BJ (cell line): ENCODE measurements around the gene DNAJC18. TPM values are rescaled to one million over a fixed set of nuclear protein-coding genes. Genes with fewer than 3 reads are reported as not detected.

Experiments used
- CTCF ChIA-PET: fragments of 350-600 bp; formaldehyde crosslinking; extraction: SDS; loops from one replicate; lab custom pipeline; 2021; ENCODE audit warnings: antibody characterized with exemption, inconsistent platforms; lab: Yijun Ruan, JAX
- POLR2A ChIA-PET: fragments of 300-600 bp; sonication (Branson Sonifier 250); formaldehyde crosslinking; extraction: SDS; loops from one replicate; lab custom pipeline; 2021; ENCODE audit warnings: antibody characterized with exemption; lab: Charles Lee
- DNase-seq: peaks from one replicate; pipeline ENCODE4 v3.0.0-alpha.2; 2011; ENCODE audit warnings: low read depth
- H3K27me3 ChIP-seq: 2 replicates; pipeline ENCODE4 v1.6.0; 2011; ENCODE audit warnings: low read length; ENCODE audit not compliant: control insufficient read depth, insufficient read depth
- H3K36me3 ChIP-seq: 2 replicates; pipeline ENCODE4 v1.5.1; 2011; ENCODE audit warnings: low read length; ENCODE audit not compliant: control insufficient read depth, insufficient read depth
- H3K4me3 ChIP-seq: 2 replicates; pipeline ENCODE4 v1.5.1; 2011; ENCODE audit warnings: low read depth, mild to moderate bottlenecking, control low read depth, low read length
- polyA plus RNA-seq: library from polyadenylated mRNA; depleted of rRNA; stranded (reverse); fragments of >200 nt; gene quantifications from 2 replicates; pipeline ENCODE4 v1.2.3, GENCODE V29; 2011
- TF ChIP-seq, protein P1 (sequence below): IDR thresholded peaks from 2 replicates; pipeline ENCODE4 v1.5.1; 2011; ENCODE audit warnings: low read depth, mild to moderate bottlenecking, control low read depth, inconsistent platforms, low read length, moderate library complexity; ENCODE audit not compliant: insufficient read depth

The DNAJC18 gene
- polyA plus RNA-seq, 1 experiment, result 5.2 TPM

DNA sequence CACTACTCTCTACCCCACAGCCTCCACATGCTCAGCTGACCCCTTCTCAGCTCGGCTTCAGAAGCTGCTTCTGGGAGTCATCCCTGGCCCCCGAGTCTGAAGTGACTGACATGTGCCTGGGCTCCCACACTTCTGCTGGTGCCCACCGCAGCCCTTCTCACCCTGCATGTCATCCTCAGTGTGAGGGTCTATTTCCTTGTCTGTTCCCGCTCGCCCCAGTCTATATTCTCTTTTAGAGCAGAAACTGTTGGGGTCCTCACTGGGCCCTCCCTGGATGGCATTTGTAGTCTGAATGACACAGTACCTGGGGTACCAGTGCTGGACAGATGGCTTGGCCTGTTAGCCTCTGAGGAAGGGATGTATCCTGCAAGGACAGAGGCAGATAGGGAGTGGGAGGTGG is 17.9 kb upstream of the DNAJC18 start:
- CTCF ChIA-PET, result interaction anchor here (1.7 to 3.2 kb wide), 2 partner anchors 14 to 22 kb away, joined by 3 to 9 read pairs; no protein-coding TSS in a partner anchor
- Histone ChIP-seq H3K4me3 (no peak overlapping the region), H3K36me3 (no peaks in the 10 kb centered on the region), H3K27me3 (no peaks in the 10 kb centered on the region)
- no peak for DNase-seq
- TF ChIP-seq, protein P1, sequence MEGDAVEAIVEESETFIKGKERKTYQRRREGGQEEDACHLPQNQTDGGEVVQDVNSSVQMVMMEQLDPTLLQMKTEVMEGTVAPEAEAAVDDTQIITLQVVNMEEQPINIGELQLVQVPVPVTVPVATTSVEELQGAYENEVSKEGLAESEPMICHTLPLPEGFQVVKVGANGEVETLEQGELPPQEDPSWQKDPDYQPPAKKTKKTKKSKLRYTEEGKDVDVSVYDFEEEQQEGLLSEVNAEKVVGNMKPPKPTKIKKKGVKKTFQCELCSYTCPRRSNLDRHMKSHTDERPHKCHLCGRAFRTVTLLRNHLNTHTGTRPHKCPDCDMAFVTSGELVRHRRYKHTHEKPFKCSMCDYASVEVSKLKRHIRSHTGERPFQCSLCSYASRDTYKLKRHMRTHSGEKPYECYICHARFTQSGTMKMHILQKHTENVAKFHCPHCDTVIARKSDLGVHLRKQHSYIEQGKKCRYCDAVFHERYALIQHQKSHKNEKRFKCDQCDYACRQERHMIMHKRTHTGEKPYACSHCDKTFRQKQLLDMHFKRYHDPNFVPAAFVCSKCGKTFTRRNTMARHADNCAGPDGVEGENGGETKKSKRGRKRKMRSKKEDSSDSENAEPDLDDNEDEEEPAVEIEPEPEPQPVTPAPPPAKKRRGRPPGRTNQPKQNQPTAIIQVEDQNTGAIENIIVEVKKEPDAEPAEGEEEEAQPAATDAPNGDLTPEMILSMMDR, result no peak
- POLR2A ChIA-PET, result interaction anchor here (0.5 kb wide), 1 partner anchor 20 kb away, joined by 3 read pairs; no protein-coding TSS in a partner anchor

GRCh38 chr5:139456776-139457175 is 17.5 kb upstream of the DNAJC18 start:
- Histone ChIP-seq H3K27me3 (no peaks in the 10 kb centered on the region), H3K4me3 (no peak overlapping the region), H3K36me3 (no peaks in the 10 kb centered on the region)
- no peak for DNase-seq
- POLR2A ChIA-PET, result no interaction called here
- CTCF ChIA-PET, result interaction anchor here (1.7 to 3.2 kb wide), 2 partner anchors 13 to 22 kb away, joined by 3 to 9 read pairs; no protein-coding TSS in a partner anchor
- TF ChIP-seq, protein P1, result no peak

DNA sequence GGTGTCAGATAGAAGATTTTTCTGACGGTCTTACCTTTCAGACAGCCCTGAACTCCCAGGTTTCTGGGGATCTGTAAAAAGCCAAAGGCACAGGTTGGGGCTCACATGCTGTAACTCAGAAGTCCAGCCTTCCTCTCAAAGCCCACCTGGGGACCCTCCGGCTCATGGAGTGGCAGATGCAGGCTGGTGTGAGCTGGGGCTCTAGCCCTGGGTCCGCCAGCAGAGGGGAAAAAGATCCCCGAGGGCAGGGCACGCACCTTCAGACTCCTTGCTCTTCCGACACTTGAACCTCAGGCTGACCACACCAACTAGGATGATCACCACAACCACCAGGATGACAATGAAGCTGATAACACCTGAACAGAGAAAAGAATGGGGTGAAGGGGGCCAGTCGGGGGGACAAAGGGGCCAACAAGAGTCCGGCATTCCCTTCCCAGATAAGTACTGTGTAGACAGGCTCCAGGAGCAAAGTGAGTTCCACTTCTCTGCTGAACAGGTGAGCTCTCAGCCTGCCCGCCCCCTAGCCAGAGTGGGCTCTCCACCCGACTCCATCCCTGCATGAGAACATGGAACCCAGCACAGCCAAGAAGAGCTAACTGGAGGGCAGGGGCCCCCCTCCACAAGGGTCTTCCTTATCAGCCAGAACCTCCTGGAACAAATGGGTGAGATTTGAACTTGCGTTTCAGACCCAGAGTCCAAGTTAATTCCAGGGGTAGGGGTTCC is 15.4 kb upstream of the DNAJC18 start:
- no peak for DNase-seq
- H3K27me3 ChIP-seq, result no peaks in the 10 kb centered on the region
- POLR2A ChIA-PET, result no interaction called here
- no peaks in the 10 kb centered on the region for H3K36me3 ChIP-seq
- CTCF ChIA-PET, result interaction anchor here (3.2 kb wide), 1 partner anchor 11 kb away, joined by 9 read pairs; no protein-coding TSS in a partner anchor
- TF ChIP-seq, protein P1, result no peak
- H3K4me3 ChIP-seq, result no peak overlapping the region

GRCh38 chr5:139453683-139454567 is 14.6 kb upstream of the DNAJC18 start:
- DNase-seq, result no peak
- no peak overlapping the region for H3K4me3 ChIP-seq
- no peaks in the 10 kb centered on the region for H3K36me3 ChIP-seq
- ChIA-PET POLR2A (no interaction called here), CTCF (interaction anchor here (3.2 kb wide), 1 partner anchor 10 kb away, joined by 9 read pairs; no protein-coding TSS in a partner anchor)
- H3K27me3 ChIP-seq, result no peaks in the 10 kb centered on the region
- TF ChIP-seq, protein P1, result no peak
